IMR-90 (cell line): ENCODE measurements around the gene C11orf21. TPM values are rescaled to one million over a fixed set of nuclear protein-coding genes. Genes with fewer than 3 reads are reported as not detected.

Experiments used
- ATAC-seq: fragments of 200-7000 bp; cut with Tn5 transposase; 2 replicates; pipeline ENCODE4 v1.9.1; 2020; ENCODE audit warnings: low read depth, mild to moderate bottlenecking, moderate library complexity
- BruUV-seq: library from RNA; stranded (reverse); fragments of 400-500 nt; replicated peaks from 2 replicates; lab custom pipeline; 2021; lab: Mats Ljungman, UMichigan
- CTCF ChIA-PET: fragments of 300-600 bp; formaldehyde crosslinking; extraction: SDS; loops from one replicate; lab custom pipeline; 2021; ENCODE audit warnings: antibody characterized with exemption; lab: Yijun Ruan, JAX
- POLR2A ChIA-PET: fragments of 300-600 bp; sonication (Branson Sonifier 250); formaldehyde crosslinking; loops from one replicate; lab custom pipeline; 2022; ENCODE audit warnings: antibody characterized with exemption; ENCODE audit not compliant: unreplicated experiment; lab: Charles Lee
- DNase-seq: peaks from one replicate; pipeline ENCODE4 v3.0.0; 2013
- H2AFZ ChIP-seq: replicated peaks from 2 replicates; pipeline ENCODE3; 2013; ENCODE audit warnings: low read length, mild to moderate bottlenecking; ENCODE audit not compliant: poor library complexity
- H2AK5ac ChIP-seq: 2 replicates; pipeline ENCODE4 v1.6.1; 2013; ENCODE audit warnings: low read depth, low read length, inconsistent platforms
- H2AK9ac ChIP-seq: replicated peaks from 2 replicates; pipeline ENCODE3; 2013; ENCODE audit warnings: mild to moderate bottlenecking, low read depth, low read length, moderate library complexity; ENCODE audit not compliant: poor library complexity
- H2BK120ac ChIP-seq: 2 replicates; pipeline ENCODE4 v1.6.1; 2013; ENCODE audit warnings: low read depth, low read length, inconsistent platforms
- H2BK15ac ChIP-seq: 3 replicates; pipeline ENCODE4 v1.6.1; 2013; ENCODE audit warnings: low read depth, low read length, inconsistent platforms
- H2BK20ac ChIP-seq: 2 replicates; pipeline ENCODE4 v1.6.1; 2013; ENCODE audit warnings: low read depth, mild to moderate bottlenecking, inconsistent platforms, low read length, moderate library complexity
- H2BK5ac ChIP-seq: 2 replicates; pipeline ENCODE4 v1.6.1; 2013; ENCODE audit warnings: mild to moderate bottlenecking, low read depth, low read length, inconsistent platforms; ENCODE audit not compliant: poor library complexity, severe bottlenecking
- H3K14ac ChIP-seq: replicated peaks from 2 replicates; pipeline ENCODE4 v1.6.1; 2013; ENCODE audit warnings: low read depth, low read length, inconsistent platforms
- H3K18ac ChIP-seq: 2 replicates; pipeline ENCODE4 v1.6.1; 2013; ENCODE audit warnings: low read depth, low read length, control low read depth
- H3K23ac ChIP-seq: 2 replicates; pipeline ENCODE4 v1.6.1; 2013; ENCODE audit warnings: low read depth, low read length, inconsistent platforms
- H3K27ac ChIP-seq: 2 replicates; pipeline ENCODE4 v1.5.1; 2013; ENCODE audit warnings: mild to moderate bottlenecking, control low read depth, low read length; ENCODE audit not compliant: insufficient read depth
- H3K27me3 ChIP-seq: 2 replicates; pipeline ENCODE4 v1.6.1; 2013; ENCODE audit warnings: low read length; ENCODE audit not compliant: control insufficient read depth, insufficient read depth
- H3K36me3 ChIP-seq: 2 replicates; pipeline ENCODE4 v1.6.1; 2013; ENCODE audit warnings: low read length, mixed read lengths; ENCODE audit not compliant: control insufficient read depth, insufficient read depth
- H3K4ac ChIP-seq: 2 replicates; pipeline ENCODE4 v1.6.1; 2013; ENCODE audit warnings: low read depth, low read length, inconsistent platforms
- H3K4me1 ChIP-seq: 2 replicates; pipeline ENCODE4 v1.6.1; 2013; ENCODE audit warnings: low read length, mixed read lengths; ENCODE audit not compliant: control insufficient read depth, insufficient read depth
- H3K4me2 ChIP-seq: 2 replicates; pipeline ENCODE4 v1.6.1; 2013; ENCODE audit warnings: low read depth, mild to moderate bottlenecking, control low read depth, low read length, moderate library complexity
- H3K4me3 ChIP-seq: 2 replicates; pipeline ENCODE4 v1.5.1; 2013; ENCODE audit warnings: low read depth, mild to moderate bottlenecking, control low read depth, low read length, moderate library complexity; ENCODE audit not compliant: insufficient read depth
- H3K56ac ChIP-seq: 2 replicates; pipeline ENCODE4 v1.6.1; 2013; ENCODE audit warnings: low read length, inconsistent platforms; ENCODE audit not compliant: insufficient read depth; ENCODE audit errors: extremely low read depth
- H3K79me1 ChIP-seq, 2 experiments: 2 replicates each; pipeline ENCODE4 v1.6.1; 2013; ENCODE audit warnings: low read length in 2 of 2, inconsistent platforms in 1 of 2, low read depth in 1 of 2
- H3K9ac ChIP-seq: 2 replicates; pipeline ENCODE4 v1.6.1; 2013; ENCODE audit warnings: low read depth, low read length, control low read depth
- H3K9me1 ChIP-seq: 2 replicates; pipeline ENCODE4 v1.6.1; 2013; ENCODE audit warnings: low read length, inconsistent platforms; ENCODE audit not compliant: insufficient read depth
- H3K9me3 ChIP-seq: 2 replicates; pipeline ENCODE4 v1.6.1; 2013; ENCODE audit warnings: low read length; ENCODE audit not compliant: control insufficient read depth, insufficient read depth
- H4K20me1 ChIP-seq: 2 replicates; pipeline ENCODE4 v1.6.1; 2013; ENCODE audit warnings: low read length, inconsistent platforms; ENCODE audit not compliant: insufficient read depth
- H4K5ac ChIP-seq: 2 replicates; pipeline ENCODE4 v1.6.1; 2013; ENCODE audit warnings: mild to moderate bottlenecking, low read depth, low read length, control low read depth
- H4K8ac ChIP-seq, 2 experiments: 2 replicates each; pipeline ENCODE4 v1.6.1; 2013; ENCODE audit warnings: low read depth in 2 of 2, low read length in 2 of 2, control low read depth in 1 of 2, inconsistent platforms in 1 of 2
- H4K91ac ChIP-seq: 2 replicates; pipeline ENCODE4 v1.6.1; 2013; ENCODE audit warnings: low read depth, low read length, inconsistent platforms; ENCODE audit not compliant: insufficient read depth
- BHLHE40 ChIP-seq: fragments of 150-350 bp; IDR thresholded peaks from 2 replicates; pipeline ENCODE4 v1.6.1; 2016; ENCODE audit warnings: mild to moderate bottlenecking, low read depth, low read length
- FOS ChIP-seq: fragments of 150-350 bp; IDR thresholded peaks from 2 replicates; pipeline ENCODE4 v1.6.1; 2016; ENCODE audit warnings: low read depth, low read length
- MAFK ChIP-seq: IDR thresholded peaks from 2 replicates; pipeline ENCODE4 v1.6.1; 2012; ENCODE audit warnings: low read depth, low read length, improper control_type of control experiment
- NFE2L2 ChIP-seq: fragments of 150-350 bp; IDR thresholded peaks from 2 replicates; pipeline ENCODE4 v1.6.1; 2016; ENCODE audit warnings: low read depth, mild to moderate bottlenecking, low read length
- POLR2A ChIP-seq: IDR thresholded peaks from 2 replicates; pipeline ENCODE4 v1.6.1; 2012; ENCODE audit warnings: mild to moderate bottlenecking, low read depth, low read length
- RAD21 ChIP-seq: IDR thresholded peaks from 2 replicates; pipeline ENCODE4 v1.6.1; 2012; ENCODE audit warnings: low read length, improper control_type of control experiment
- RCOR1 ChIP-seq: IDR thresholded peaks from 2 replicates; pipeline ENCODE4 v1.6.1; 2012; ENCODE audit warnings: mild to moderate bottlenecking, low read length, improper control_type of control experiment; ENCODE audit not compliant: insufficient replicate concordance
- SMC3 ChIP-seq: fragments of 150-350 bp; IDR thresholded peaks from 2 replicates; pipeline ENCODE4 v1.6.1; 2016; ENCODE audit warnings: low read depth, mild to moderate bottlenecking, antibody characterized with exemption, low read length, moderate library complexity
- WGBS, 2 experiments: methylation state at CpG; one replicate each; pipeline versions ENCODE4 v1.1.5 to v1.1.7; 2013; ENCODE audit warnings: missing lambda C conversion rate in 2 of 2; ENCODE audit not compliant: insufficient read length in 1 of 2; ENCODE audit errors: extremely low coverage in 2 of 2; 5-methylcytosine and 5-hydroxymethylcytosine counted together
- dilution Hi-C: fragments of 300-500 bp; cut with HindIII; formaldehyde crosslinking; loops from one replicate; pipeline ENCODE4 v1.14.3; 2018; ENCODE audit warnings: low sequenced_read_pairs; ENCODE audit not compliant: unreplicated experiment
- in situ Hi-C: fragments of 300-500 bp; cut with MboI; formaldehyde crosslinking; loops from 3 replicates; pipeline ENCODE4 v1.14.3; 2019; ENCODE audit warnings: low sequenced_read_pairs, inconsistent platforms, mixed read lengths
- intact Hi-C: fragments of 100-400 bp; cut with micrococcal nuclease; formaldehyde crosslinking; loops from 2 replicates; pipeline ENCODE4 v1.10.0; 2022
- polyA plus RNA-seq, 3 experiments: library from polyadenylated mRNA; depleted of rRNA; stranded (reverse); fragments of >200 nt; gene quantifications; 2 replicates each; pipeline ENCODE4 v1.2.3, GENCODE V29; 2012; ENCODE audit warnings: low replicate concordance in 1 of 3
- total RNA-seq: library from RNA; depleted of rRNA; stranded (reverse); fragments of >200 nt; gene quantifications from 2 replicates; pipeline ENCODE4 v1.2.3, GENCODE V29; 2012
- TF ChIP-seq, protein P1 (sequence below): conservative IDR thresholded peaks from 2 replicates; pipeline ENCODE4 v1.5.1; 2012; ENCODE audit warnings: mild to moderate bottlenecking, low read depth, low read length, improper control_type of control experiment
- TF ChIP-seq, protein P2 (sequence below): fragments of 150-350 bp; IDR thresholded peaks from 2 replicates; pipeline ENCODE4 v1.6.1; 2017; ENCODE audit warnings: mild to moderate bottlenecking, antibody characterized with exemption, low read length, low read depth

The C11orf21 gene
- total and polyA plus RNA-seq, 2 of the 4 experiments (the other 2 are of a cell fraction): not detected

DNA sequence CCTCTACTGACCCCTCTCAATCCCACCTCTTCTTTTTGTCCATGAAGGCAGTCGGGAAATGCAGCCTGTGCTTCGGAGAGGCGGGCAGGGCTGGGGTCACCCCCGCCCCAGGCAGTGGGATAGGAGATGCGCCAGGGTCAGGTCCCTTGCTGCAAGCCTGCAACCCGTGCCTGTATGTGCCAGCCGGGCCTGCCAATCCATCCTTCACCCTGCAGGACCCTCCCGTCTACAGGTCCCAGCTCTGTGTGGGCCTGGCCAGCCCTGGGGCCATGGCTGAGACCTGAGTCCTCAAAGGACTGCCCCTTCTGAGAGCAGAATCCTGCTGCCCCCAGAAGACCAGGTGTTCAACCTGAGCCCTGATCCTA, 42.3 kb downstream of the C11orf21 start:
- Histone ChIP-seq H2AK9ac (no peak overlapping the region), H2AK5ac (no peak overlapping the region), H3K36me3 (no peaks in the 10 kb centered on the region), H2BK5ac (no peak overlapping the region), H2BK15ac (no peak overlapping the region), H2BK120ac (no peak overlapping the region), H4K8ac (no peak overlapping the region), H3K4me2 (no peak overlapping the region), H3K4me1 (no peaks in the 10 kb centered on the region), H4K91ac (no peak overlapping the region), H3K79me1 (no peaks in the 10 kb centered on the region), H2AFZ (no peak overlapping the region), H3K9me3 (no peaks in the 10 kb centered on the region), H3K4ac (no peak overlapping the region), H3K56ac (no peak overlapping the region), H4K5ac (no peak overlapping the region), H3K4me3 (no peak overlapping the region), H4K20me1 (no peaks in the 10 kb centered on the region), H3K27me3 (peaks cover 41% of the 10 kb centered on the region), H3K23ac (no peak overlapping the region), H2BK20ac (no peak overlapping the region), H3K18ac (no peak overlapping the region), H3K27ac (no peak overlapping the region), H3K14ac (no peak overlapping the region), H3K9ac (no peak overlapping the region), H3K9me1 (no peaks in the 10 kb centered on the region)
- intact Hi-C loops (no loop called here), in situ Hi-C loops (no loop called here), dilution Hi-C loops (no loop called here)
- no CpG with 5 or more reads among the region's 8 CpGs for WGBS, 2 experiments
- no TSS peak for BruUV-seq
- no peak for DNase-seq
- ATAC-seq: no peak
- TF ChIP-seq NFE2L2: no peak
- TF ChIP-seq, protein P1, sequence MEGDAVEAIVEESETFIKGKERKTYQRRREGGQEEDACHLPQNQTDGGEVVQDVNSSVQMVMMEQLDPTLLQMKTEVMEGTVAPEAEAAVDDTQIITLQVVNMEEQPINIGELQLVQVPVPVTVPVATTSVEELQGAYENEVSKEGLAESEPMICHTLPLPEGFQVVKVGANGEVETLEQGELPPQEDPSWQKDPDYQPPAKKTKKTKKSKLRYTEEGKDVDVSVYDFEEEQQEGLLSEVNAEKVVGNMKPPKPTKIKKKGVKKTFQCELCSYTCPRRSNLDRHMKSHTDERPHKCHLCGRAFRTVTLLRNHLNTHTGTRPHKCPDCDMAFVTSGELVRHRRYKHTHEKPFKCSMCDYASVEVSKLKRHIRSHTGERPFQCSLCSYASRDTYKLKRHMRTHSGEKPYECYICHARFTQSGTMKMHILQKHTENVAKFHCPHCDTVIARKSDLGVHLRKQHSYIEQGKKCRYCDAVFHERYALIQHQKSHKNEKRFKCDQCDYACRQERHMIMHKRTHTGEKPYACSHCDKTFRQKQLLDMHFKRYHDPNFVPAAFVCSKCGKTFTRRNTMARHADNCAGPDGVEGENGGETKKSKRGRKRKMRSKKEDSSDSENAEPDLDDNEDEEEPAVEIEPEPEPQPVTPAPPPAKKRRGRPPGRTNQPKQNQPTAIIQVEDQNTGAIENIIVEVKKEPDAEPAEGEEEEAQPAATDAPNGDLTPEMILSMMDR: no peak
- no peak for TF ChIP-seq POLR2A
- TF ChIP-seq, protein P2, sequence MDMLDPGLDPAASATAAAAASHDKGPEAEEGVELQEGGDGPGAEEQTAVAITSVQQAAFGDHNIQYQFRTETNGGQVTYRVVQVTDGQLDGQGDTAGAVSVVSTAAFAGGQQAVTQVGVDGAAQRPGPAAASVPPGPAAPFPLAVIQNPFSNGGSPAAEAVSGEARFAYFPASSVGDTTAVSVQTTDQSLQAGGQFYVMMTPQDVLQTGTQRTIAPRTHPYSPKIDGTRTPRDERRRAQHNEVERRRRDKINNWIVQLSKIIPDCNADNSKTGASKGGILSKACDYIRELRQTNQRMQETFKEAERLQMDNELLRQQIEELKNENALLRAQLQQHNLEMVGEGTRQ: no peak
- no peak for TF ChIP-seq RAD21
- TF ChIP-seq FOS: no peak
- no peak for TF ChIP-seq MAFK
- TF ChIP-seq SMC3: no peak
- TF ChIP-seq RCOR1: no peak
- TF ChIP-seq BHLHE40: no peak
- ChIA-PET CTCF (no interaction called here), POLR2A (no interaction called here)
